ENCODE results near the gene SUPT6H. TPM values are rescaled to one million over a fixed set of nuclear protein-coding genes. Genes with fewer than 3 reads are reported as not detected.

Gene SUPT6H
- total RNA-seq, 2 experiments from 2014 or later: 33.7 to 76.5 TPM

DNA sequence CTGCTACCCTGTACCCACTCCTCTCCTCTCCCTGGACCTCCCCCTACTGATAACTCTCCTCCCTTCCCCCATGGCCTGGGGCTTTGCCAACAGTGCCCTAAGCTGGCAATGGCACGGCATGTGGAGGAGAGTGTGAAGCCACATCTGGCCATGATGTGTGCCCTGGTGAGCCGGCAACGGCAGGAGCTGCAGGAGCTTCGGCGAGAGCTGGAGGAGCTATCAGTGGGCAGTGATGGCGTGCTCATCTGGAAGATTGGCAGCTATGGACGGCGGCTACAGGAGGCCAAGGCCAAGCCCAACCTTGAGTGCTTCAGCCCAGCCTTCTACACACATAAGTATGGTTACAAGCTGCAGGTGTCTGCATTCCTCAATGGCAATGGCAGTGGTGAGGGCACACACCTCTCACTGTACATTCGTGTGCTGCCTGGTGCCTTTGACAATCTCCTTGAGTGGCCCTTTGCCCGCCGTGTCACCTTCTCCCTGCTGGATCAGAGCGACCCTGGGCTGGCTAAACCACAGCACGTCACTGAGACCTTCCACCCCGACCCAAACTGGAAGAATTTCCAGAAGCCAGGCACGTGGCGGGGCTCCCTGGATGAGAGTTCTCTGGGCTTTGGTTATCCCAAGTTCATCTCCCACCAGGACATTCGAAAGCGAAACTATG is 87.0 kb downstream of the SUPT6H start:
- no peak for DNase-seq (ENCODE audit: low spot score)
- intact Hi-C loops (cut with micrococcal nuclease; ENCODE audit: unreplicated experiment): no loop called here
- ChIA-PET POLR2A (no interaction called here), CTCF (ENCODE audit: unreplicated experiment) (interaction anchor here (0.9 to 3.3 kb wide), 4 partner anchors 7 to 38 kb away, joined by 3 to 27 read pairs (median 4); partner anchors contain the start of genes NEK8 and TLCD1)
- Histone ChIP-seq H3K4me2 (ENCODE audit: low read length) (no peak overlapping the region; the same call in 1 of the 2 replicates), H4K20me1 (ENCODE audit: insufficient read depth, low read length) (peaks cover 30% of the 10 kb centered on the region), H3K4me1 (ENCODE audit: insufficient read depth, low read length, poor library complexity, severe bottlenecking) (peaks cover 35% of the 10 kb centered on the region), H2AFZ (ENCODE audit: low read length) (no peak overlapping the region), H3K9me3 (ENCODE audit: low read length) (no peaks in the 10 kb centered on the region), H3K4me3 (ENCODE audit: low read depth, low read length, poor library complexity, severe bottlenecking) (no peak overlapping the region), H3K36me3 (ENCODE audit: insufficient read depth, low read length) (peaks cover 83% of the 10 kb centered on the region), H3K27ac (ENCODE audit: low read depth, low read length, poor library complexity, severe bottlenecking) (no peak overlapping the region), H3K79me2 (ENCODE audit: insufficient read depth, low read depth, low read length) (peaks cover 39% of the 10 kb centered on the region), H3K9me2 (ENCODE audit: insufficient read depth, low read length) (no peaks in the 10 kb centered on the region)
- no peak for TF ChIP-seq EZH2phosphoT487 (IDR thresholded peaks at IDR 0.05; ENCODE audit: borderline replicate concordance, low read depth, low read length)
- no peak for TF ChIP-seq CTCF (conservative IDR thresholded peaks at IDR 0.05; ENCODE audit: low read length)
- BruUV-seq (replicated peaks): no TSS peak

DNA sequence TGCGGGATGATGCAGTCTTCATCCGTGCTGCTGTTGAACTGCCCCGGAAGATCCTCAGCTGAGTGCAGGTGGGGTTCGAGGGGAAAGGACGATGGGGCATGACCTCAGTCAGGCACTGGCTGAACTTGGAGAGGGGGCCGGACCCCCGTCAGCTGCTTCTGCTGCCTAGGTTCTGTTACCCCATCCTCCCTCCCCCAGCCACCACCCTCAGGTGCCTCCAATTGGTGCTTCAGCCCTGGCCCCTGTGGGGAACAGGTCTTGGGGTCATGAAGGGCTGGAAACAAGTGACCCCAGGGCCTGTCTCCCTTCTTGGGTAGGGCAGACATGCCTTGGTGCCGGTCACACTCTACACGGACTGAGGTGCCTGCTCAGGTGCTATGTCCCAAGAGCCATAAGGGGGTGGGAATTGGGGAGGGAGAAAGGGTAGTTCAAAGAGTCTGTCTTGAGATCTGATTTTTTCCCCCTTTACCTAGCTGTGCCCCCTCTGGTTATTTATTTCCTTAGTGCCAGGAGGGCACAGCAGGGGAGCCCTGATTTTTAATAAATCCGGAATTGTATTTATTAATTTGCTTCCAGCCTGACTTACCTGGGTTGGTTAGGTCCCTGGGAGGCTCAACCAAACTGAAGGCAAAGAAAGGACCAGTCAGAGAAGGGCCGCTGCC is 87.6 kb downstream of the SUPT6H start:
- Histone ChIP-seq H3K4me3 (ENCODE audit: low read depth, low read length, poor library complexity, severe bottlenecking) (no peak overlapping the region), H3K9me2 (ENCODE audit: insufficient read depth, low read length) (no peaks in the 10 kb centered on the region), H3K9me3 (ENCODE audit: low read length) (no peaks in the 10 kb centered on the region), H3K27ac (ENCODE audit: low read depth, low read length, poor library complexity, severe bottlenecking) (peak overlapping the region; percentile 38), H3K79me2 (ENCODE audit: insufficient read depth, low read depth, low read length) (peaks cover 32% of the 10 kb centered on the region), H3K4me2 (ENCODE audit: low read length) (peak overlapping the region; percentile 7; the same call in 1 of the 2 replicates), H2AFZ (ENCODE audit: low read length) (no peak overlapping the region), H3K36me3 (ENCODE audit: insufficient read depth, low read length) (peaks cover 80% of the 10 kb centered on the region), H4K20me1 (ENCODE audit: insufficient read depth, low read length) (peaks cover 28% of the 10 kb centered on the region), H3K4me1 (ENCODE audit: insufficient read depth, low read length, poor library complexity, severe bottlenecking) (peaks cover 35% of the 10 kb centered on the region)
- BruUV-seq (replicated peaks): TSS peak; percentile 4
- ChIA-PET CTCF (ENCODE audit: unreplicated experiment) (interaction anchor here (0.8 to 3.3 kb wide), 4 partner anchors 8 to 77 kb away, joined by 3 to 27 read pairs (median 4); partner anchors contain the start of genes NEK8 and TLCD1), POLR2A (interaction anchor here (1.0 to 2.1 kb wide), 2 partner anchors 15 to 22 kb away, joined by 5 to 6 read pairs; no protein-coding TSS in a partner anchor)
- intact Hi-C loops (cut with micrococcal nuclease; ENCODE audit: unreplicated experiment): loop anchor here (1.0 kb wide), 2 partner anchors 11 to 22 kb away; no protein-coding TSS in a partner anchor
- TF ChIP-seq EZH2phosphoT487 (IDR thresholded peaks at IDR 0.05; ENCODE audit: borderline replicate concordance, low read depth, low read length): no peak
- DNase-seq (ENCODE audit: low spot score): no peak

GRCh38 chr17:28750178-28751047 is 88.4 kb downstream of the SUPT6H start:
- TF ChIP-seq CTCF (conservative IDR thresholded peaks at IDR 0.05; ENCODE audit: low read length) (peak; percentile 99), EZH2phosphoT487 (IDR thresholded peaks at IDR 0.05; ENCODE audit: borderline replicate concordance, low read depth, low read length) (no peak)
- peaks cover 33% of the 10 kb centered on the region for H3K4me1 ChIP-seq (ENCODE audit: insufficient read depth, low read length, poor library complexity, severe bottlenecking)
- DNase-seq (ENCODE audit: low spot score): peak; percentile 93
- no peak overlapping the region for H3K4me3 ChIP-seq (ENCODE audit: low read depth, low read length, poor library complexity, severe bottlenecking)
- H3K9me2 ChIP-seq (ENCODE audit: insufficient read depth, low read length): no peaks in the 10 kb centered on the region
- intact Hi-C loops (cut with micrococcal nuclease; ENCODE audit: unreplicated experiment): loop anchor here (1.0 kb wide), 2 partner anchors 12 to 23 kb away; no protein-coding TSS in a partner anchor
- H3K9me3 ChIP-seq (ENCODE audit: low read length): no peaks in the 10 kb centered on the region
- H3K36me3 ChIP-seq (ENCODE audit: insufficient read depth, low read length): peaks cover 72% of the 10 kb centered on the region
- no peak overlapping the region; the same call in 1 of the 2 replicates for H3K4me2 ChIP-seq (ENCODE audit: low read length)
- ChIA-PET CTCF (ENCODE audit: unreplicated experiment) (interaction anchor here (0.8 to 3.3 kb wide), 4 partner anchors 8 to 76 kb away, joined by 3 to 27 read pairs (median 4); partner anchors contain the start of genes NEK8 and TLCD1), POLR2A (interaction anchor here (0.6 to 2.1 kb wide), 4 partner anchors 16 to 49 kb away, joined by 5 to 6 read pairs (median 5); partner anchors contain the start of gene RPL23A)
- H2AFZ ChIP-seq (ENCODE audit: low read length): no peak overlapping the region
- TSS peak; percentile 65 for BruUV-seq (replicated peaks)
- peaks cover 25% of the 10 kb centered on the region for H3K79me2 ChIP-seq (ENCODE audit: insufficient read depth, low read depth, low read length)
- no peak overlapping the region for H3K27ac ChIP-seq (ENCODE audit: low read depth, low read length, poor library complexity, severe bottlenecking)
- H4K20me1 ChIP-seq (ENCODE audit: insufficient read depth, low read length): peaks cover 24% of the 10 kb centered on the region

Data from OCI-LY7 (cell line).